Body of pancreas (tissue), 4 donors: Measurements from ENCODE around the gene KMT2C.

Experiments used
- POLR2A ChIP-seq, 3 donors: fragments of 450-650 bp; IDR thresholded peaks; one replicate each; pipeline ENCODE4 v1.6.1; 2016; ENCODE audit warnings: antibody characterized with exemption in 3 of 3, mild to moderate bottlenecking in 2 of 3
- TF ChIP-seq, protein P1 (sequence below), 7 experiments: fragments of 450-650 bp in 4 of 7; fragments of 200-600 bp in 3 of 7; sonication (generic) in 3 of 7; IDR thresholded peaks; one replicate each; pipeline ENCODE4 v1.5.1; 2016 to 2019; ENCODE audit warnings: antibody characterized with exemption in 7 of 7

DNA sequence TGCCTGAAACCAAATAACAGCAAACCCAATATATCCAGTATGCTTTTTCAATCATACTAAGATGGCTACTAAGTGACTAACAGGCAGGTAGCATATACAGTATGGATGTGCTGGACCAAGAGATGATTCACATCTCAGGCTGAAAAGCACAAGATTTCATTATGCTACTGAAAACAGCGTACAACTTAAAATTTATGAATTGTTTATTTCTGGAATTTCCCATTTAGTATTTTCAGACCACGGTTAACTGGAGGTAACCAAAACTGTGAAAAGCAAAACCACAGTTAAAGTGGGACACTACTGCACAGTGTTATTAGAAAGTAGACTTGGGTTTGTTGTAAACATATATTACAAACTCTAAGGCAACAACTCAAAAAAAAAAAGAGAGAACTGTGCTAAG, 91.5 kb downstream of the KMT2C start:
- TF ChIP-seq, protein P1, sequence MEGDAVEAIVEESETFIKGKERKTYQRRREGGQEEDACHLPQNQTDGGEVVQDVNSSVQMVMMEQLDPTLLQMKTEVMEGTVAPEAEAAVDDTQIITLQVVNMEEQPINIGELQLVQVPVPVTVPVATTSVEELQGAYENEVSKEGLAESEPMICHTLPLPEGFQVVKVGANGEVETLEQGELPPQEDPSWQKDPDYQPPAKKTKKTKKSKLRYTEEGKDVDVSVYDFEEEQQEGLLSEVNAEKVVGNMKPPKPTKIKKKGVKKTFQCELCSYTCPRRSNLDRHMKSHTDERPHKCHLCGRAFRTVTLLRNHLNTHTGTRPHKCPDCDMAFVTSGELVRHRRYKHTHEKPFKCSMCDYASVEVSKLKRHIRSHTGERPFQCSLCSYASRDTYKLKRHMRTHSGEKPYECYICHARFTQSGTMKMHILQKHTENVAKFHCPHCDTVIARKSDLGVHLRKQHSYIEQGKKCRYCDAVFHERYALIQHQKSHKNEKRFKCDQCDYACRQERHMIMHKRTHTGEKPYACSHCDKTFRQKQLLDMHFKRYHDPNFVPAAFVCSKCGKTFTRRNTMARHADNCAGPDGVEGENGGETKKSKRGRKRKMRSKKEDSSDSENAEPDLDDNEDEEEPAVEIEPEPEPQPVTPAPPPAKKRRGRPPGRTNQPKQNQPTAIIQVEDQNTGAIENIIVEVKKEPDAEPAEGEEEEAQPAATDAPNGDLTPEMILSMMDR (IDR thresholded peaks at IDR 0.05): no peak
- no peak for TF ChIP-seq POLR2A (IDR thresholded peaks at IDR 0.05)
